ENCODE results near the gene CNTN4.

DNA sequence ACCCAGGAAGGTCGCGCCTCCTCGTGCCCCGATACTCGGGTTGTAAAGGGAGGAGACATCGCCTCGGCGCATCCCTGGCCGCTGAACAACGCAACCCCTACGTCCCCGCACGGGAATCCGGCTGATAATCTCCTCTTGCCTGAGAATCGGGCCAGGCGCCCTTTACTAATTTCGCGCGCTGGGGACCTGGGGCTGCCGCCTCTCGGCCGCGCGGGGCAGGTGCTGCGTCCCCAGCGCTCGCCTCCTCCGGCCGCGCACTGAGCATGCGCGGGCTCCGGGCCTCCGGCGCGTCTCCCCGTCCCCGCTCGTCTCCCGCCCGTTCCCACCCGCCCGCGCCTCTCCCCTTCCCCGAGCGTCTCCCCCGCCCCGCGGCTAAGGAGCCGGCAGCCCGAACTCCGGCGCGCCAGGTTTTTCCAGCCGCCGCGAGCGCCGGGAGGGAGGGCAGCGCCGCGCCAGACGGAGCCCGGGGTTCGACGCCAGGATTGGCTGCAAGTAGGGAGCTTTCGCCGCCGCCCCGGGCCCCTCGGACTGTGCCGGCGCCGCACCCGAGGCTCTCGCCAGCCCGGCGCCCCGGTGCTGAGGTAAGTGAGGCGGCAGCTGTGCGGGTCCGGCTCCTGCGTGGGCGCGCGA, at the start of gene CNTN4:
- no peak for TF ChIP-seq POLR2A (IDR thresholded peaks at IDR 0.05)
- TF ChIP-seq, protein P1, sequence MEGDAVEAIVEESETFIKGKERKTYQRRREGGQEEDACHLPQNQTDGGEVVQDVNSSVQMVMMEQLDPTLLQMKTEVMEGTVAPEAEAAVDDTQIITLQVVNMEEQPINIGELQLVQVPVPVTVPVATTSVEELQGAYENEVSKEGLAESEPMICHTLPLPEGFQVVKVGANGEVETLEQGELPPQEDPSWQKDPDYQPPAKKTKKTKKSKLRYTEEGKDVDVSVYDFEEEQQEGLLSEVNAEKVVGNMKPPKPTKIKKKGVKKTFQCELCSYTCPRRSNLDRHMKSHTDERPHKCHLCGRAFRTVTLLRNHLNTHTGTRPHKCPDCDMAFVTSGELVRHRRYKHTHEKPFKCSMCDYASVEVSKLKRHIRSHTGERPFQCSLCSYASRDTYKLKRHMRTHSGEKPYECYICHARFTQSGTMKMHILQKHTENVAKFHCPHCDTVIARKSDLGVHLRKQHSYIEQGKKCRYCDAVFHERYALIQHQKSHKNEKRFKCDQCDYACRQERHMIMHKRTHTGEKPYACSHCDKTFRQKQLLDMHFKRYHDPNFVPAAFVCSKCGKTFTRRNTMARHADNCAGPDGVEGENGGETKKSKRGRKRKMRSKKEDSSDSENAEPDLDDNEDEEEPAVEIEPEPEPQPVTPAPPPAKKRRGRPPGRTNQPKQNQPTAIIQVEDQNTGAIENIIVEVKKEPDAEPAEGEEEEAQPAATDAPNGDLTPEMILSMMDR (IDR thresholded peaks at IDR 0.05) = no peak
- TF ChIP-seq EP300 (IDR thresholded peaks at IDR 0.05) = no peak

Data from ovary (tissue), 3 donors.